ENCODE measurements around the gene NEDD4L.

The NEDD4L gene

DNA sequence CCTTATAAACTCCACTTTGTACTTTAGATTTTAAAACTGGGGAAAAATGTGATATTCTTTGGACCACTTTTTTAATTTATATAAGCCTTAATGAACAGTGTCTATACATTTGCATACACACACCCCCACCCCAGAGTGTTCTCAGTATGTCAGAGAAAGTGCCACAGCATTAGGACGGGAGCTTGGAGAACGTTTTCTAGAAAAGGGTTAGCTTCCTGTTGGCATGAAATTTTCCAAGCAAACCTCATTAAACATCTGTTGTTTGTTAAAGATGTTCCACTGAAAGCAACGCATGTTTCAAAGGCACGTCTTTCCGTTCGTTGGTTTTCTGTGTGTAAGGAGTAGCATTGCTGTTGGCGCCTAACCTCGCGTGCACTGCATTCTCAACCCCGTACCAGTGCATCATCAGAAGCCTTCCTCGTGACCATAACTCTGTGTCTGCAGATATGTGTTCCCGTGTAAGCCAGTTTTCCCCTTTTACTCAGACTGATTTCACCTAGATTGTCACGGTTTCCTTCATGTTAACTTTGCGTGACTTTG lies 356.4 kb downstream of the NEDD4L start:
- H3K79me1 ChIP-seq (ENCODE audit: low read length): no peaks in the 10 kb centered on the region
- H3K14ac ChIP-seq (ENCODE audit: low read length): no peak overlapping the region
- no peak overlapping the region for H3K4me3 ChIP-seq (ENCODE audit: low read depth, low read length)
- H3K79me2 ChIP-seq (ENCODE audit: control insufficient read depth, insufficient read depth, low read length, poor library complexity): no peaks in the 10 kb centered on the region
- no peaks in the 10 kb centered on the region for H3K27me3 ChIP-seq (ENCODE audit: insufficient read depth, low read length)
- no peak overlapping the region for H2BK12ac ChIP-seq (ENCODE audit: low read length)
- peaks cover 6 to 9% of the 10 kb centered on the region in 2 experiments for H3K36me3 ChIP-seq (ENCODE audit: control insufficient read depth in 1 of 2, insufficient read depth in 2 of 2, low read length in 2 of 2)
- H3K27ac ChIP-seq (ENCODE audit: low read depth, low read length): no peak overlapping the region
- peaks cover 0 to 3% of the 10 kb centered on the region in 2 experiments for H3K4me1 ChIP-seq (ENCODE audit: control insufficient read depth in 1 of 2, insufficient read depth in 2 of 2, low read length in 2 of 2)
- H3K9me3 ChIP-seq (ENCODE audit: insufficient read depth, low read depth, low read length): no peaks in the 10 kb centered on the region
- no peak overlapping the region for H2AK5ac ChIP-seq (ENCODE audit: low read length)
- no peak for DNase-seq
- H2BK5ac ChIP-seq (ENCODE audit: low read depth, low read length, poor library complexity): no peak overlapping the region
- no peak overlapping the region for H4K8ac ChIP-seq (ENCODE audit: low read depth, low read length)
- no peak overlapping the region for H4K91ac ChIP-seq (ENCODE audit: low read depth, low read length)
- H3K9ac ChIP-seq (ENCODE audit: low read length): no peak overlapping the region
- WGBS (ENCODE audit: extremely low coverage, insufficient coverage, insufficient read length): no CpG with 5 or more reads among the region's 14 CpGs
- H4K12ac ChIP-seq (ENCODE audit: low read depth, low read length): no peak overlapping the region
- H3K23ac ChIP-seq (ENCODE audit: low read length): no peak overlapping the region
- H3K18ac ChIP-seq (ENCODE audit: low read length): no peak overlapping the region
- H3K4me2 ChIP-seq (ENCODE audit: low read length): no peak overlapping the region
- no peak overlapping the region for H2AFZ ChIP-seq (ENCODE audit: insufficient read depth, low read length, poor library complexity)
- no peak overlapping the region for H2BK120ac ChIP-seq (ENCODE audit: insufficient read depth, low read length, poor library complexity)
- H3K4ac ChIP-seq (ENCODE audit: low read depth, low read length): no peak overlapping the region

DNA sequence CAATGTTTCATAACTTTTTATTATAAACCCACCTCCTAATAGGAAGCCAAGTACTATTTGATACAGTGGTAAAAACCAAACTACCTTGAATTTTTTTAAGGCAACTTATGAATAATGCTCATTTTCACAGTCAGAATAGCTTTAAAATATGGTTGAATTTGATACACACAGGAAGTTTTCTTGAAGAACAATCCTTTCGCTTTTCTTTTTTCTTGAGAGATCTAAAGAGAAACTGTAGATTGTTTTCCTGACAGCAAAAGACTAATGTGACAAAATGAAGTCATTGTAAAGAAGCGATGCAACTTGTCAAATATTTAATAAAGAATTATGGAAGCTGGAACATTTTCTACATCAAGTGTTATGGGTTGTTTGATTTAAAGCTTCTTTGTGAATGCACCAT lies 357.2 kb downstream of the NEDD4L start:
- no peak overlapping the region for H4K12ac ChIP-seq (ENCODE audit: low read depth, low read length)
- no peak overlapping the region for H3K27ac ChIP-seq (ENCODE audit: low read depth, low read length)
- no peak overlapping the region for H4K8ac ChIP-seq (ENCODE audit: low read depth, low read length)
- no peak overlapping the region for H3K9ac ChIP-seq (ENCODE audit: low read length)
- H3K36me3 ChIP-seq (ENCODE audit: control insufficient read depth in 1 of 2, insufficient read depth in 2 of 2, low read length in 2 of 2): peaks cover 3 to 6% of the 10 kb centered on the region in 2 experiments
- no peak overlapping the region for H3K4me2 ChIP-seq (ENCODE audit: low read length)
- no peak overlapping the region for H2BK5ac ChIP-seq (ENCODE audit: low read depth, low read length, poor library complexity)
- no peak overlapping the region for H2AK5ac ChIP-seq (ENCODE audit: low read length)
- no peak overlapping the region for H2BK120ac ChIP-seq (ENCODE audit: insufficient read depth, low read length, poor library complexity)
- H3K4me1 ChIP-seq (ENCODE audit: control insufficient read depth in 1 of 2, insufficient read depth in 2 of 2, low read length in 2 of 2): peaks cover 0 to 3% of the 10 kb centered on the region in 2 experiments
- no CpG with 5 or more reads among the region's 2 CpGs for WGBS (ENCODE audit: extremely low coverage, insufficient coverage, insufficient read length)
- no peak overlapping the region for H3K14ac ChIP-seq (ENCODE audit: low read length)
- no peak overlapping the region for H3K18ac ChIP-seq (ENCODE audit: low read length)
- no peak overlapping the region for H3K4ac ChIP-seq (ENCODE audit: low read depth, low read length)
- H3K4me3 ChIP-seq (ENCODE audit: low read depth, low read length): no peak overlapping the region
- H4K91ac ChIP-seq (ENCODE audit: low read depth, low read length): no peak overlapping the region
- H2AFZ ChIP-seq (ENCODE audit: insufficient read depth, low read length, poor library complexity): no peak overlapping the region
- H3K27me3 ChIP-seq (ENCODE audit: insufficient read depth, low read length): no peaks in the 10 kb centered on the region
- H3K79me1 ChIP-seq (ENCODE audit: low read length): no peaks in the 10 kb centered on the region
- H3K79me2 ChIP-seq (ENCODE audit: control insufficient read depth, insufficient read depth, low read length, poor library complexity): no peaks in the 10 kb centered on the region
- no peak for DNase-seq
- H2BK12ac ChIP-seq (ENCODE audit: low read length): no peak overlapping the region
- H3K23ac ChIP-seq (ENCODE audit: low read length): no peak overlapping the region
- H3K9me3 ChIP-seq (ENCODE audit: insufficient read depth, low read depth, low read length): no peaks in the 10 kb centered on the region

DNA sequence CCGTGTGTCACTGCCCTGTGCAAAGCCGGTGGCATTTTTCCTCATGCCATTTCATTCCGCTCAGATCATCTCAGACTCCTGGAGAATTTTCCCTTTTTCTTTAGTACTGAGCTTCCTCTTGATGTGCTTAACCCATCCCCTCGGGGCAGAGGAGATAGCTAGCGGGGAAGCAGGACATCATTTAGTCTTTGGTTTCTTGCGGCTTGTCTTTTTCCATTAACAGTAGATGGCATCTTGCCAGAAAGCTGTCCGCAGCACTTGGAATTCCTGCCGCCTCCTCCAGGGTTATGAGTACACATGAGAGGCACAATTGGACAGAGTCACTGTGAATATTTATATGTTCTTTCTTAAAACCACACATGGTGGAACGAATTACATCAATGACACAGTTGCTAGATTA lies 358.2 kb downstream of the NEDD4L start:
- H3K79me1 ChIP-seq (ENCODE audit: low read length): no peaks in the 10 kb centered on the region
- DNase-seq: peak; percentile 62 to 82
- H2BK120ac ChIP-seq (ENCODE audit: insufficient read depth, low read length, poor library complexity): no peak overlapping the region
- H3K14ac ChIP-seq (ENCODE audit: low read length): no peak overlapping the region
- H4K12ac ChIP-seq (ENCODE audit: low read depth, low read length): no peak overlapping the region
- H3K4me2 ChIP-seq (ENCODE audit: low read length): no peak overlapping the region
- no peaks in the 10 kb centered on the region for H3K9me3 ChIP-seq (ENCODE audit: insufficient read depth, low read depth, low read length)
- H3K79me2 ChIP-seq (ENCODE audit: control insufficient read depth, insufficient read depth, low read length, poor library complexity): no peaks in the 10 kb centered on the region
- WGBS (ENCODE audit: extremely low coverage, insufficient coverage, insufficient read length): no CpG with 5 or more reads among the region's 9 CpGs
- no peak overlapping the region for H3K4ac ChIP-seq (ENCODE audit: low read depth, low read length)
- no peak overlapping the region for H2BK5ac ChIP-seq (ENCODE audit: low read depth, low read length, poor library complexity)
- no peak overlapping the region for H3K18ac ChIP-seq (ENCODE audit: low read length)
- H3K36me3 ChIP-seq (ENCODE audit: control insufficient read depth in 1 of 2, insufficient read depth in 2 of 2, low read length in 2 of 2): peaks cover 2 to 5% of the 10 kb centered on the region in 2 experiments
- peaks cover 0 to 3% of the 10 kb centered on the region in 2 experiments for H3K4me1 ChIP-seq (ENCODE audit: control insufficient read depth in 1 of 2, insufficient read depth in 2 of 2, low read length in 2 of 2)
- H4K8ac ChIP-seq (ENCODE audit: low read depth, low read length): no peak overlapping the region
- H3K27ac ChIP-seq (ENCODE audit: low read depth, low read length): no peak overlapping the region
- H2BK12ac ChIP-seq (ENCODE audit: low read length): no peak overlapping the region
- H3K4me3 ChIP-seq (ENCODE audit: low read depth, low read length): no peak overlapping the region
- no peak overlapping the region for H3K9ac ChIP-seq (ENCODE audit: low read length)
- no peaks in the 10 kb centered on the region for H3K27me3 ChIP-seq (ENCODE audit: insufficient read depth, low read length)
- H3K23ac ChIP-seq (ENCODE audit: low read length): no peak overlapping the region
- H4K91ac ChIP-seq (ENCODE audit: low read depth, low read length): no peak overlapping the region
- no peak overlapping the region for H2AFZ ChIP-seq (ENCODE audit: insufficient read depth, low read length, poor library complexity)
- H2AK5ac ChIP-seq (ENCODE audit: low read length): no peak overlapping the region

DNA sequence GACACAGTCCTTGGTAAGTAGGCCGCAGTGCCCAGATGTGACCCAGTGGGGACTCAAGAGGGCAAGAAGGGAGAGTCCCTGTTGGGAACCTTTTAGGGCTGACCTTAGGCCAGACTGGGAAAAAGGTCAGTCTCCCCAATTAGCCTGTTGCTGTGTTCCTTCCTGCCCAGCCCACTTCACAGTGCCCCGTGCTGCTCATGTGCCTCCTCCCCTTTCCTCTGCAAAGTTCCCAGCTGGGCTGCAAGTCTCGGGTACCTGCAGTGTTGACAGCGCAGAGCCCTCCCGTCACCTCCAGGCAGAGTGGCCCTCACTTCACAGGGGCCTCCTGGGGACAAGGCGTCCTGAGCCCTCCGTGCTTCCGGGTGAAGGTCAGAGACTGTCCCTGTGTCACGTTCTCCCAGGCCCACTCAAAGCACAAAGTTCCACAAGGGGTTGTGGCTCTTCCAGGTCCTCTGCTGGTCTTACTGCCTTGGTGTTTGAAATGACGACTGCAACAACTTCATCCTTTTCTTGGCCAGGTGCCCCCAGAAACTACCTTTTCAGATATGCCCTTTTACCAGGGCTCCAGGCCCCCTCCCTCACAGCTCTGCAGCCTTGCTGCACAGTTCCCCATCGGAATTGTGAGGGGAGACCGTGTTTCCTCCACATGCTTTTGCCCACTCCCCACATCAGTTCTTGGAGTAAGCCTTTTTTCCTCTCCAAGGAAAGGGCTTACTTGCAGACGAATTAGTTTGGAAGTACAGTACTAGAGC lies 359.1 kb downstream of the NEDD4L start:
- H3K14ac ChIP-seq (ENCODE audit: low read length): no peak overlapping the region
- no peak overlapping the region for H3K18ac ChIP-seq (ENCODE audit: low read length)
- H3K79me1 ChIP-seq (ENCODE audit: low read length): no peaks in the 10 kb centered on the region
- H3K27ac ChIP-seq (ENCODE audit: low read depth, low read length): no peak overlapping the region
- no peak overlapping the region for H4K8ac ChIP-seq (ENCODE audit: low read depth, low read length)
- H2BK120ac ChIP-seq (ENCODE audit: insufficient read depth, low read length, poor library complexity): no peak overlapping the region
- H3K4ac ChIP-seq (ENCODE audit: low read depth, low read length): no peak overlapping the region
- H3K23ac ChIP-seq (ENCODE audit: low read length): no peak overlapping the region
- no peak overlapping the region for H4K12ac ChIP-seq (ENCODE audit: low read depth, low read length)
- no peak overlapping the region for H4K91ac ChIP-seq (ENCODE audit: low read depth, low read length)
- H2BK12ac ChIP-seq (ENCODE audit: low read length): no peak overlapping the region
- H2AFZ ChIP-seq (ENCODE audit: insufficient read depth, low read length, poor library complexity): no peak overlapping the region
- no peak overlapping the region for H2BK5ac ChIP-seq (ENCODE audit: low read depth, low read length, poor library complexity)
- no peaks in the 10 kb centered on the region for H3K9me3 ChIP-seq (ENCODE audit: insufficient read depth, low read depth, low read length)
- no peaks in the 10 kb centered on the region for H3K4me1 ChIP-seq (ENCODE audit: control insufficient read depth in 1 of 2, insufficient read depth in 2 of 2, low read length in 2 of 2)
- H3K9ac ChIP-seq (ENCODE audit: low read length): no peak overlapping the region
- H3K27me3 ChIP-seq (ENCODE audit: insufficient read depth, low read length): no peaks in the 10 kb centered on the region
- no peak overlapping the region for H3K4me3 ChIP-seq (ENCODE audit: low read depth, low read length)
- no peak overlapping the region for H2AK5ac ChIP-seq (ENCODE audit: low read length)
- no peaks in the 10 kb centered on the region for H3K79me2 ChIP-seq (ENCODE audit: control insufficient read depth, insufficient read depth, low read length, poor library complexity)
- H3K36me3 ChIP-seq (ENCODE audit: control insufficient read depth in 1 of 2, insufficient read depth in 2 of 2, low read length in 2 of 2): peaks cover 2% of the 10 kb centered on the region in 2 experiments
- no peak overlapping the region for H3K4me2 ChIP-seq (ENCODE audit: low read length)
- DNase-seq: no peak
- WGBS (ENCODE audit: extremely low coverage, insufficient coverage, insufficient read length): no CpG with 5 or more reads among the region's 13 CpGs

Data from trophoblast cell (in vitro differentiated cells and primary cell).